Spleen (tissue), 11 donors: ENCODE results near the gene TMEM239. TPM values are rescaled to one million over a fixed set of nuclear protein-coding genes. Genes with fewer than 3 reads are reported as not detected.
"Not testable (repeated sequence)": the region's sequence is repeated elsewhere in the genome, so short reads cannot be mapped to it uniquely, and the experiment has no call there.

ENCODE experiments used
- DNase-seq: peaks from one replicate; pipeline ENCODE4 v3.0.0-alpha.2; 2020
- H3K27ac ChIP-seq, 8 donors: fragments of 200-600 bp; sonication (generic) in 7 of 8; 1 replicate in 4 of 8; 2 replicates in 4 of 8; pipeline versions ENCODE4 v1.5.0 to v1.8.0; 2016 to 2021; ENCODE audit warnings: inconsistent platforms in 4 of 8, mild to moderate bottlenecking in 4 of 8, moderate library complexity in 1 of 8
- H3K27me3 ChIP-seq, 7 donors: fragments of 200-600 bp; sonication (generic) in 6 of 7; replicated peaks in 1 of 7; 1 replicate in 4 of 7; 2 replicates in 3 of 7; pipeline versions ENCODE4 v1.5.0 to v1.8.0; 2016 to 2021; ENCODE audit warnings: inconsistent platforms in 3 of 7, mild to moderate bottlenecking in 1 of 7
- H3K36me3 ChIP-seq, 6 donors: fragments of 200-600 bp; sonication (generic) in 5 of 6; 1 replicate in 4 of 6; 2 replicates in 2 of 6; pipeline versions ENCODE4 v1.5.0 to v1.8.0; 2016 to 2021; ENCODE audit warnings: inconsistent platforms in 2 of 6
- H3K4me1 ChIP-seq, 6 donors: fragments of 200-600 bp; sonication (generic) in 5 of 6; 1 replicate in 3 of 6; 2 replicates in 3 of 6; pipeline versions ENCODE4 v1.5.0 to v1.8.0; 2016 to 2021; ENCODE audit warnings: inconsistent platforms in 3 of 6
- H3K4me3 ChIP-seq, 8 donors: fragments of 200-600 bp; sonication (generic) in 7 of 8; 1 replicate in 4 of 8; 2 replicates in 4 of 8; pipeline versions ENCODE4 v1.5.0 to v1.8.0; 2016 to 2021; ENCODE audit warnings: inconsistent platforms in 4 of 8, mild to moderate bottlenecking in 4 of 8, moderate library complexity in 2 of 8
- H3K9me3 ChIP-seq, 8 donors: fragments of 200-600 bp; sonication (generic) in 7 of 8; 1 replicate in 4 of 8; 2 replicates in 4 of 8; pipeline versions ENCODE4 v1.5.0 to v1.8.0; 2016 to 2021; ENCODE audit warnings: inconsistent platforms in 4 of 8
- POLR2A ChIP-seq, 3 donors: fragments of 450-650 bp; IDR thresholded peaks; one replicate each; pipeline ENCODE4 v1.5.1; 2017; ENCODE audit warnings: antibody characterized with exemption in 3 of 3, mild to moderate bottlenecking in 1 of 3
- POLR2AphosphoS5 ChIP-seq, 3 donors: sonication (generic); formaldehyde crosslinking; IDR thresholded peaks; one replicate each; pipeline ENCODE4 v1.5.1; 2017; ENCODE audit warnings: antibody characterized with exemption in 3 of 3
- WGBS, 5 donors: extraction: QIAGEN DNeasy Blood & Tissue Kit in 3 of 5; methylation state at CpG; one replicate each; pipeline versions ENCODE4 v1.1.5 to v1.1.7; 2013 to 2018; 5-methylcytosine and 5-hydroxymethylcytosine counted together
- intact Hi-C: fragments of 100-400 bp; cut with DNase I; formaldehyde crosslinking; loops from one replicate; pipeline ENCODE4 v1.15.0; 2023; ENCODE audit warnings: low total_unique reads
- polyA plus RNA-seq, 3 donors: library from polyadenylated mRNA; stranded (reverse); fragments of 200-250 nt; gene quantifications; one replicate each; pipeline ENCODE4 v1.2.1, GENCODE V29; 2013
- total RNA-seq, 7 donors: library from RNA; depleted of rRNA in 3 of 7; stranded (reverse); fragments of >200 nt in 3 of 7; fragmentation: NEBNext Ultra II Directional in 4 of 7; extraction: Animal tissue kit (Norgen Biotek cat#: 25700) in 4 of 7; gene quantifications; one replicate each; pipeline versions ENCODE4 v1.1.0 to v1.2.1, GENCODE V29; 2016 to 2021
- TF ChIP-seq, protein P1 (sequence below), 11 experiments: fragments of 200-600 bp in 7 of 11; fragments of 450-650 bp in 4 of 11; sonication (generic) in 4 of 11; IDR thresholded peaks in 8 of 11; conservative IDR thresholded peaks in 3 of 11; 1 replicate in 7 of 11; 2 replicates in 4 of 11; pipeline versions ENCODE4 v1.4.0 to v1.8.0; 2016 to 2021; ENCODE audit warnings: antibody characterized with exemption in 11 of 11, inconsistent platforms in 4 of 11, mild to moderate bottlenecking in 1 of 11
- donor health status: healthy with polysubstance abuse.
- donor health status: DM: no; HTN: no; CAD: no; lungs with moderate emphysema.
- donor health status: DM: no; HTN: no; CAD: no.
- donor health status: Bipolar disorder and iron deficiency.
- donor health status: healthy.
- donor health status: DM: no; HTN: no; CAD: no.
- donor health status: DM: yes; HTN: yes; CAD: no.

TMEM239 gene
- total and polyA plus RNA-seq, 10 donors: not detected

DNA sequence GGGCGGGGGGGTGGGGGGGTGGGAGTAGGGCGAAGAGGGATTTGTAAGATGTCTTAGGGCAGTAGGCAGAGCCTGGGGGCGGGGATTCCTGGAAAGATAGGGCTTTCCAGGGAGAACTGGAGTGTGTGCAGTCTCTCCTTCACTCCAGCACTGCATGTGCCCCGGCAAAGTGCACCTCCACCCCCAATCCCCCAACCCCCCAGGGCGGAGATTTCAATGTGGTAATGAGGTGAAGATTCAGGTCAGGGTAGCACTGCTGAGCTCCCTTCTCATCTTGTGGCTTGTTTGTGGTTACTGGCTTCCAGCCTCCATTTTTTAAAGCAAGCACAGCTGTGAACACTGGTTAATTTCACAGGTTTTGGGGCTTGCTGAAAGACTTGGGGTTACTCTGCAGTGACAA, 5.9 kb downstream of the TMEM239 start:
- H3K27me3 ChIP-seq: peaks cover 0 to 41% (median 18%) of the 10 kb centered on the region in 7 donors
- TF ChIP-seq, protein P1, sequence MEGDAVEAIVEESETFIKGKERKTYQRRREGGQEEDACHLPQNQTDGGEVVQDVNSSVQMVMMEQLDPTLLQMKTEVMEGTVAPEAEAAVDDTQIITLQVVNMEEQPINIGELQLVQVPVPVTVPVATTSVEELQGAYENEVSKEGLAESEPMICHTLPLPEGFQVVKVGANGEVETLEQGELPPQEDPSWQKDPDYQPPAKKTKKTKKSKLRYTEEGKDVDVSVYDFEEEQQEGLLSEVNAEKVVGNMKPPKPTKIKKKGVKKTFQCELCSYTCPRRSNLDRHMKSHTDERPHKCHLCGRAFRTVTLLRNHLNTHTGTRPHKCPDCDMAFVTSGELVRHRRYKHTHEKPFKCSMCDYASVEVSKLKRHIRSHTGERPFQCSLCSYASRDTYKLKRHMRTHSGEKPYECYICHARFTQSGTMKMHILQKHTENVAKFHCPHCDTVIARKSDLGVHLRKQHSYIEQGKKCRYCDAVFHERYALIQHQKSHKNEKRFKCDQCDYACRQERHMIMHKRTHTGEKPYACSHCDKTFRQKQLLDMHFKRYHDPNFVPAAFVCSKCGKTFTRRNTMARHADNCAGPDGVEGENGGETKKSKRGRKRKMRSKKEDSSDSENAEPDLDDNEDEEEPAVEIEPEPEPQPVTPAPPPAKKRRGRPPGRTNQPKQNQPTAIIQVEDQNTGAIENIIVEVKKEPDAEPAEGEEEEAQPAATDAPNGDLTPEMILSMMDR (IDR thresholded peaks at IDR 0.05 in 8 of 11, conservative IDR thresholded peaks at IDR 0.05 in 3 of 11): no peak
- TF ChIP-seq POLR2AphosphoS5 (IDR thresholded peaks at IDR 0.05) (no peak), POLR2A (IDR thresholded peaks at IDR 0.05) (no peak)
- 21 to 42% (median 31%) methylated on average over 4 to 5 of the region's 5 CpGs for WGBS, 5 donors
- peaks cover 0 to 28% (median 8%) of the 10 kb centered on the region in 6 donors for H3K4me1 ChIP-seq
- H3K36me3 ChIP-seq: no peaks in the 10 kb centered on the region
- intact Hi-C loops: no loop called here
- H3K4me3 ChIP-seq: no peak overlapping the region
- no peaks in the 10 kb centered on the region for H3K9me3 ChIP-seq
- no peak for DNase-seq
- H3K27ac ChIP-seq: no peak overlapping the region

DNA sequence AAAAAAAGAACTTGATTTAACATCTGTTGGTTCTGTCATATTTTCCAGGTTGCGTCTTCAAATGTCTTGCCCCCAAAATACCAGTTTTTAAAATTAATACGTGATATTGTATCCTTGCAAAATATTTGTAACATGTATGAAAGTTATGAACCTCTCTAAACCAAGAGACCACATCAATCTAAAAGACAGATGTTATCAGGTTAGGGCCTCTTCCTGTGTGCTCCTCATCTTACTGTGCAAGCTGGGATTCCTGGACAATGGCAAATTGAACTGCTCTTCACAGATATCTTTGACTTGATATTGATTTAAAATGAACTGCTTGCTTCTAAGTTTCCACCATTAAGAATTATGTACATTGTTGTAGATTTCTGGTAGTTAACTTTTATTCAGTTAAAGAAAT, 9.6 kb downstream of the TMEM239 start:
- Histone ChIP-seq H3K4me1 (peaks cover 0 to 16% (median 5%) of the 10 kb centered on the region in 6 donors), H3K9me3 (no peaks in the 10 kb centered on the region), H3K27ac (no peak overlapping the region), H3K4me3 (no peak overlapping the region), H3K27me3 (peaks cover 0 to 47% (median 11%) of the 10 kb centered on the region in 7 donors), H3K36me3 (no peaks in the 10 kb centered on the region)
- 76 to 85% (median 79%) methylated on average over 2 of the region's 2 CpGs for WGBS, 5 donors
- DNase-seq: no peak
- TF ChIP-seq POLR2AphosphoS5 (IDR thresholded peaks at IDR 0.05) (no peak), POLR2A (IDR thresholded peaks at IDR 0.05) (no peak)
- TF ChIP-seq, protein P1 (IDR thresholded peaks at IDR 0.05 in 8 of 11, conservative IDR thresholded peaks at IDR 0.05 in 3 of 11): no peak
- intact Hi-C loops: no loop called here

DNA sequence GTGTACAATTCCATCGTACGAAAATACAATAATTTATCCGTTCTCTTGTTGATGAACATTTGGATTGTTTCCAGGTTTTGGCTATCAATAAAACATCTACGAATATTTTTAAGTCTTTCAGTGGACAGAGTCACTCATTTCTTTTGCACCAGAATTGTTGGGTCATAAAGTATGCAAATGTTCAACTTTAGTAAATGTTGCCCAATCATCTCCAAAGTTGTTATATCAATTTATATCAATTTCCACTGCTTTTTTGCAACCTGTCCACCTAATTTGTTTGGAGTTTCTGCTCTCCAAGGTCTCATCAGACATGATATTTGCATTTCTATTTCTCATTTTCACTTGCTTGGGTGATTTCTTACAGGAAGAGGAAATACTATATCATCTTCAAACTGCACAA, 10.5 kb downstream of the TMEM239 start:
- H3K36me3 ChIP-seq: no peaks in the 10 kb centered on the region
- H3K4me1 ChIP-seq: peaks cover 0 to 7% (median under 1%) of the 10 kb centered on the region in 6 donors
- no peak for DNase-seq
- TF ChIP-seq, protein P1 (IDR thresholded peaks at IDR 0.05 in 8 of 11, conservative IDR thresholded peaks at IDR 0.05 in 3 of 11): no peak
- TF ChIP-seq POLR2A (IDR thresholded peaks at IDR 0.05) (no peak), POLR2AphosphoS5 (IDR thresholded peaks at IDR 0.05) (no peak)
- H3K27ac ChIP-seq: no peak overlapping the region
- intact Hi-C loops: no loop called here
- no peaks in the 10 kb centered on the region for H3K9me3 ChIP-seq
- H3K4me3 ChIP-seq: no peak overlapping the region
- peaks cover 0 to 43% (median 2%) of the 10 kb centered on the region in 7 donors for H3K27me3 ChIP-seq
- WGBS, 5 donors: 84 to 95% (median 92%) methylated on average over 4 of the region's 4 CpGs

DNA sequence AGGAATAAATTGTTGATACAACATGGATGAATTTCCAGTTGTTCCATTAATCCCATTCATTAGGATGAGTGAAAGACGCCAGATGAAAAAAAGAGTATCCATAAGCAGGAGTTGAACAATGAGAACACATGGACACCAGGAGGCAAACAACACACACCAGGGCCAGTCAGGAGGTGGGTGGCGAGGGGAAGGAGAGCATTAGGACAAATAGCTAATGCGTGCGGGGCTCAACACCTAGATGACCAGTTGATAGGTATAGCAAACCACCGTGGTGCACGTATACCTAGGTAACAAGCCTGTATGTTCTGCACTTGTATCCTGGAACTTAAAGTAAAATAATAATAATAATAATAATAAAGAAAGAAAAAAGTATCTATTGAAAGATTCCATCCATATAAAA, 13.2 kb downstream of the TMEM239 start:
- Histone ChIP-seq H3K36me3 (no peaks in the 10 kb centered on the region), H3K4me3 (no peak overlapping the region), H3K4me1 (peaks cover 0 to 7% (median 0%) of the 10 kb centered on the region in 6 donors), H3K27me3 (peaks cover 0 to 37% (median 0%) of the 10 kb centered on the region in 7 donors), H3K9me3 (no peaks in the 10 kb centered on the region), H3K27ac (no peak overlapping the region)
- intact Hi-C loops: no loop called here
- DNase-seq: no peak
- TF ChIP-seq POLR2A (IDR thresholded peaks at IDR 0.05) (no peak), POLR2AphosphoS5 (IDR thresholded peaks at IDR 0.05) (no peak)
- TF ChIP-seq, protein P1 (IDR thresholded peaks at IDR 0.05 in 8 of 11, conservative IDR thresholded peaks at IDR 0.05 in 3 of 11): no peak
- 66 to 88% (median 80%) methylated on average over 6 of the region's 6 CpGs for WGBS, 5 donors

DNA sequence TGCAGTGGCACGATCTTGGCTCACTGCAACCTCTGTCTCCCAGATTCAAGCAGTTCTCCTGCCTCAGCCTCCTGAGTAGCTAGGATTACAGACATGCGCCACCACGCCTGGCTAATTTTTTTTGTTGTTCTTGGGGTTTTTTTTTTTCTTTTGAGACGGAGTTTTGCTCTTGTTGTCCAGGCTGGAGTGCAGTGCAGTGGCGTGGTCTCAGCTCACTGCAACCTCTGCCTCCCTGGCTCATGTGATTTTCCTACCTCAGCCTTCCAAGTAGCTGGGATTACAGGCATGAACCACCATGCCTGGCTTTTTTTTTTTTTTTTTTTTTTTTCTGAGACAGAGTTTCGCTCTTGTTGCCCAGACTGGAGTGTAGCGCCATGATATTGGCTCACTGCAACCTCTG, 15.0 kb downstream of the TMEM239 start:
- 83 to 95% (median 87%) methylated on average over 7 of the region's 7 CpGs for WGBS, 5 donors
- Histone ChIP-seq H3K27me3 (peaks cover 0 to 32% (median 0%) of the 10 kb centered on the region in 7 donors), H3K36me3 (peaks cover 0 to 14% (median 0%) of the 10 kb centered on the region in 6 donors)
- H3K9me3 ChIP-seq, intact Hi-C loops, H3K27ac ChIP-seq, H3K4me3 ChIP-seq, DNase-seq, H3K4me1 ChIP-seq: not testable (repeated sequence)
